Measurements from ENCODE around the gene TMEM59L. TPM values are rescaled to one million over a fixed set of nuclear protein-coding genes. Genes with fewer than 3 reads are reported as not detected.

Gene TMEM59L
- polyA plus RNA-seq, 1 experiment = 1.6 TPM

DNA sequence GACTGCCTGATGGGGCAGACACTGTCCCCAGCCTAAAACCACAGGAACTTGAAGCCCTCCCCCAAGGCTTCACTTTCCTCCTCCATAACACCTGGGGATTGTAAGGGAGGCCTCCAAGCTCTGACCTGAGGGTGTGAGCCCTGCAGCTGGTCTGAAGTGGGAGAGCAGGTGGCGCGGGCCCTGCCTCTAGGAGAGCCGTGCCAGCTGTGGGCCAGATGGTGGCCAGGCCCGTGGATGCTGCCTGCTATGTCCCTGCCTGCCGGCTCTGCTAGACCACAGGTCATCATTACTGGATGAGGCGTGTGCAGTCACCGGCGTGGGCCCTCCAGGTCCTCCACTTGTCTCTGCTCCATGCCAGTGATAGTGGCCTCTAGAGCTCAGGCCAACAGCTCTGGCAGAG, 20.7 kb downstream of the TMEM59L start:
- no peaks in the 10 kb centered on the region for H3K36me3 ChIP-seq (ENCODE audit: control insufficient read depth, insufficient read depth, low read length)
- POLR2A ChIA-PET = no interaction called here
- no peak for DNase-seq (ENCODE audit: low read depth)
- TF ChIP-seq, protein P1, sequence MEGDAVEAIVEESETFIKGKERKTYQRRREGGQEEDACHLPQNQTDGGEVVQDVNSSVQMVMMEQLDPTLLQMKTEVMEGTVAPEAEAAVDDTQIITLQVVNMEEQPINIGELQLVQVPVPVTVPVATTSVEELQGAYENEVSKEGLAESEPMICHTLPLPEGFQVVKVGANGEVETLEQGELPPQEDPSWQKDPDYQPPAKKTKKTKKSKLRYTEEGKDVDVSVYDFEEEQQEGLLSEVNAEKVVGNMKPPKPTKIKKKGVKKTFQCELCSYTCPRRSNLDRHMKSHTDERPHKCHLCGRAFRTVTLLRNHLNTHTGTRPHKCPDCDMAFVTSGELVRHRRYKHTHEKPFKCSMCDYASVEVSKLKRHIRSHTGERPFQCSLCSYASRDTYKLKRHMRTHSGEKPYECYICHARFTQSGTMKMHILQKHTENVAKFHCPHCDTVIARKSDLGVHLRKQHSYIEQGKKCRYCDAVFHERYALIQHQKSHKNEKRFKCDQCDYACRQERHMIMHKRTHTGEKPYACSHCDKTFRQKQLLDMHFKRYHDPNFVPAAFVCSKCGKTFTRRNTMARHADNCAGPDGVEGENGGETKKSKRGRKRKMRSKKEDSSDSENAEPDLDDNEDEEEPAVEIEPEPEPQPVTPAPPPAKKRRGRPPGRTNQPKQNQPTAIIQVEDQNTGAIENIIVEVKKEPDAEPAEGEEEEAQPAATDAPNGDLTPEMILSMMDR (IDR thresholded peaks at IDR 0.05; ENCODE audit: insufficient read depth, low read depth, low read length) = no peak
- CTCF ChIA-PET = no interaction called here
- peaks cover 4% of the 10 kb centered on the region for H3K27me3 ChIP-seq (ENCODE audit: control insufficient read depth, insufficient read depth, low read length)
- H3K4me3 ChIP-seq (ENCODE audit: low read depth, low read length) = no peak overlapping the region

DNA sequence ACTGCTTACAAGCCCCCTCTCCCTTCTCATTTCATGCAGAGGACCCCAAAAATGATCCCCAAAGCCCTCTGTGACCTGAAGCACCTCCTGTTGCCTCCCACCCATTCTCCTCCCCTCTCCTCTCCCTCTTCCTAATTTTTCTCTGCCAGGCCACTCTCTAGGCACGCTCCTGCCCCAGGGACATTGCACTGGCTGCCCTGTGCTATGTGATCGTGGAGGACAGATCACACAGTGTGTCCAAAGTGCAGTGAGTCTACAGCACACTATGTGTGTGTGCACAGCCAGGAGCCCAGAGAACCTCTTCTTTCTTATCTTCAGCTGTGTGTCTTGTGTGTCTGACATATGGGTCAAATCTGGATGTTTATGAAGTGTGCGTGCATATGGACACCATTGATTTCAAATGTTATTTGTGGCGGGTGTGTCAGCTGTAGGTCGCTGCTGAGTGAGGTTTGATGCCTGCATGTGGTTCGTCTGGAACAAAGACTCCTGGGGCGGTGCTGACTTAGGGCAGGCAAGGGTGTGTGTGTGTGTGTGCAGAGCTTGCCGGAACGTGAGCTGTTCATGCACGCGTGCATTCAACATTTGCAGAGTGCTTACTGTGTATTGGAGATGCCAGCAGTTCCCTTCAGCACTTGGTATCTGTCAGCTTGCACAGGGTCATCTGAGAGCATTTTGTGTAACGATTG, 22.1 kb downstream of the TMEM59L start:
- no peak overlapping the region for H3K4me3 ChIP-seq (ENCODE audit: low read depth, low read length)
- DNase-seq (ENCODE audit: low read depth) = no peak
- TF ChIP-seq, protein P1 (IDR thresholded peaks at IDR 0.05; ENCODE audit: insufficient read depth, low read depth, low read length) = no peak
- H3K27me3 ChIP-seq (ENCODE audit: control insufficient read depth, insufficient read depth, low read length) = no peaks in the 10 kb centered on the region
- ChIA-PET CTCF (interaction anchor here (0.9 to 1.5 kb wide), 2 partner anchors 46 to 213 kb away, joined by 3 read pairs; no protein-coding TSS in a partner anchor), POLR2A (no interaction called here)
- H3K36me3 ChIP-seq (ENCODE audit: control insufficient read depth, insufficient read depth, low read length) = no peaks in the 10 kb centered on the region

DNA sequence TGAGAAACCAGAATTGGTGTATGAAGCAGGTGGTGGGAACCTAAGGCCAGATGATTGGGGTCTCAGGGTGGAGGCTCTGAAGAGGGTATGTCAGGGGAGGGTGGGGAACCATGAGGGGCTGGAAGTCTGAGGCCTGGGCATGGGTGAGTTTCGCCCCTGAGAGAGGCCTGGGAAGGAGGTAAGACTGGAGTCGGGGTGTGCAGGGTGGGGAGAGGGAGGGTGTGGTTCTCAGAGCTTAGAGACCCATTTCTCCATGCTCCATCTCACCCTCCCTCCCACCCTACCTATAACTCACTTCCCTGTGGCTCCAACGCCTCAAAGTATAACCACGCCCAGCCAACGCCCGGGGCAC, 23.1 kb downstream of the TMEM59L start:
- Histone ChIP-seq H3K36me3 (ENCODE audit: control insufficient read depth, insufficient read depth, low read length) (no peaks in the 10 kb centered on the region), H3K4me3 (ENCODE audit: low read depth, low read length) (no peak overlapping the region), H3K27me3 (ENCODE audit: control insufficient read depth, insufficient read depth, low read length) (no peaks in the 10 kb centered on the region)
- DNase-seq (ENCODE audit: low read depth) = no peak
- ChIA-PET POLR2A (no interaction called here), CTCF (interaction anchor here (1.5 kb wide), 1 partner anchor 212 kb away, joined by 3 read pairs; no protein-coding TSS in a partner anchor)
- TF ChIP-seq, protein P1 (IDR thresholded peaks at IDR 0.05; ENCODE audit: insufficient read depth, low read depth, low read length) = no peak

DNA sequence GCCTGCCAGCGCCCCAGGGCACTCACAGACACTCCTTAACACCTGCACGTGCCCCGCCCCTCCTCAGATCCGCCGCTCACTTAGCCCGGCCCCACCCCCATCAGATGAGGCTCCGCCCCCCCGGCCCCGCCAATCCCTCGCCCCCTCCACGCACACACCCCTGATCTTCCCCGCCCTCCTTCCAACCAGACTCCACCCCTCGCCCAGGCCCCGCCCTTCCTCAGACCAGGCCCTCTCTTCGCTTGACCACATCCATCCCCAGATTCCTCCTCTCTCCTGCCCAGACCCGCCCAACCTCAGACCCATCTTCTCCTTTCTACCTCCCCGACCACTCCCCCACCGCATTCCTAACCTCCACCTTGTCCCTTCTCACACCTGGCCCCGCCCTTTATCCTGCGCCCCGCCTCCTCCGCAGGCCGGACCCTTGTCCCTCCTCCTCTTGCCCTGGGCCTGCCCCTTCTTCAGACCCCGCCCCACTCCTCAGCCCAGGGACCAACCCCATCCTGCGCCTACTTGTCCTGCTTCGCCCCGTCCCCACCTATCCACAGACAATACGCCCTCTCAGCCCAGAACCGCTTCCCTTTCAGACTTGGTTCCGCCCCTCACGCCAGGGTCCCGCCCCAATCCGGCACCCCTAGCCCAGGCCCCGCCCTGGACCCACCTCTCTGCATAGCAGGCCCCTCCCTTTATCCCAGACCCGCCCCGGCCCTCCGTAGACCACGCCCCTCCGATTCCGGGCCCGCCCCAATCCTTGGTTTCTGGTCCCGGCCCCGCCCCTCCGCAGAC, 23.7 kb downstream of the TMEM59L start:
- H3K27me3 ChIP-seq (ENCODE audit: control insufficient read depth, insufficient read depth, low read length) = no peaks in the 10 kb centered on the region
- no peaks in the 10 kb centered on the region for H3K36me3 ChIP-seq (ENCODE audit: control insufficient read depth, insufficient read depth, low read length)
- peak overlapping the region; percentile 91 for H3K4me3 ChIP-seq (ENCODE audit: low read depth, low read length)
- no peak for DNase-seq (ENCODE audit: low read depth)
- CTCF ChIA-PET = no interaction called here
- TF ChIP-seq, protein P1 (IDR thresholded peaks at IDR 0.05; ENCODE audit: insufficient read depth, low read depth, low read length) = no peak
- POLR2A ChIA-PET = no interaction called here

DNA sequence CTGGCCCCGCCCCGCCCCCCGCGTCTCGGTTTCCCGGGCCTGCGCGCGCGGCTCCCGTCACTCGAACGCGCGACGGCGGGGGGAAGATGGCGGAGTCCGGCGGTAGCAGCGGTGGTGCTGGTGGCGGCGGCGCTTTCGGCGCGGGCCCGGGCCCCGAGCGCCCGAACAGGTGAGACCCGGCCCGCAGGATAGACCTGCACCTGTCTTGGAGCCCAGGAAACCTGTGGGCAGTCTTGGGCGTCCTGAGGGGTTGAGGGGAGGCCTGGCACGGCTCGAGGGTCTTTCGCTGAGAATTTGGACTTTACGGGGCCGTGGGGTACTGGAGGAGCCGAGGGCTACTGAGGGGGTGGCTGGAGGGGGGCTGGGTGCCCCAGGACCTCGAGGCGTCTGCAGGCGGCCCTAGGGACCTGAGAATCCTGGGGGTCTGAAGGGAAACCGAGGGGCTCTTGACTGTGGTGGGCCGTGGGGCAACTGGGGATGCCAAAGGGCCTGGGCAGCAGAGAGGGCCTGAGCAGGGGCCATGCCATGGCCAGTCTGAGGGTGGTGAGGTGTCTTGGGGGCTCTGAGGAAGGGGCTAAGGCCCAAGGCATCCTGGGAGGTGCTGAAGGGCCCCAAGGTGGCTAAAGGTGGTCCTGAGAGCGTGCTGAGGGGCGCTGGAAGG, 24.4 kb downstream of the TMEM59L start, which contains the start of gene KLHL26:
KLHL26 (plus strand) TSS at position 60 of the 661 bp plus-strand sequence; CDS start at position 87, 27 bp downstream.
- TF ChIP-seq, protein P1 (IDR thresholded peaks at IDR 0.05; ENCODE audit: insufficient read depth, low read depth, low read length) = no peak
- Histone ChIP-seq H3K4me3 (ENCODE audit: low read depth, low read length) (peak within 1 kb of the TSS; percentile 91), H3K36me3 (ENCODE audit: control insufficient read depth, insufficient read depth, low read length) (no peaks in the 10 kb centered on the region), H3K27me3 (ENCODE audit: control insufficient read depth, insufficient read depth, low read length) (no peaks in the 10 kb centered on the region)
- ChIA-PET CTCF (no interaction called here), POLR2A (no interaction called here)
- no peak for DNase-seq (ENCODE audit: low read depth)
